ENCODE measurements around the gene MTUS2. TPM values are rescaled to one million over a fixed set of nuclear protein-coding genes. Genes with fewer than 3 reads are reported as not detected.

The MTUS2 gene
- total and polyA plus RNA-seq, 2 experiments from 2014 or later = 0.27 to 0.38 TPM

- TF ChIP-seq ZNF462 (CRISPR knock-in tag; IDR thresholded peaks at IDR 0.05) = no peak
Measured at GRCh38 chr13:29024783-29025182, 204.6 kb downstream of the MTUS2 start (continued).

GRCh38 chr13:29028868-29029267, 208.7 kb downstream of the MTUS2 start:
- Histone ChIP-seq H4K20me1 (replicated peaks; ENCODE audit: insufficient read depth) (no peaks in the 10 kb centered on the region), H3K36me3 (ENCODE audit: insufficient read depth) (no peaks in the 10 kb centered on the region), H3K27ac (ENCODE audit: low read depth) (no peak overlapping the region), H3K4me3 (no peak overlapping the region), H2AFZ (no peak overlapping the region), H3F3A (replicated peaks; ENCODE audit: low read depth) (no peaks in the 10 kb centered on the region), H3K79me2 (replicated peaks; ENCODE audit: insufficient read depth) (no peaks in the 10 kb centered on the region), H3K4me2 (no peak overlapping the region), H3K9me2 (ENCODE audit: insufficient read depth) (no peaks in the 10 kb centered on the region), H3K4me1 (ENCODE audit: insufficient read depth) (no peaks in the 10 kb centered on the region; the same call in 1 of the 2 replicates), H3K27me3 (ENCODE audit: insufficient read depth) (no peaks in the 10 kb centered on the region)
- H3K27ac Mint-ChIP-seq = no peak overlapping the region
- H3K4me3 Mint-ChIP-seq = no peak overlapping the region
- peaks cover 2% of the 10 kb centered on the region; the same call in 1 of the 3 replicates for H3K36me3 Mint-ChIP-seq (ENCODE audit: low read depth)
- H3K9me3 Mint-ChIP-seq = peaks cover 4% of the 10 kb centered on the region; the same call in 1 of the 3 replicates
- H3K27me3 Mint-ChIP-seq (ENCODE audit: insufficient read depth, low read depth, poor library complexity) = peaks cover 11% of the 10 kb centered on the region
- DNase-seq (ENCODE audit: low spot score) (no peak), ATAC-seq (no peak)
- no peaks in the 10 kb centered on the region for H3K4me1 Mint-ChIP-seq
- TF ChIP-seq CTCF (conservative IDR thresholded peaks at IDR 0.05; ENCODE audit: low read depth in 2 of 2) (no peak), STAT1 (IDR thresholded peaks at IDR 0.05; ENCODE audit: unreplicated experiment) (no peak), NANOG (IDR thresholded peaks at IDR 0.05; ENCODE audit: borderline replicate concordance) (no peak), ZNF462 (CRISPR knock-in tag; IDR thresholded peaks at IDR 0.05) (no peak), EZH2phosphoT487 (IDR thresholded peaks at IDR 0.05; ENCODE audit: unreplicated experiment) (no peak), ZNF331 (CRISPR knock-in tag; IDR thresholded peaks at IDR 0.05; ENCODE audit: low read depth) (no peak), EZH2 (IDR thresholded peaks at IDR 0.05; ENCODE audit: low read depth, unreplicated experiment) (no peak), JUNB (IDR thresholded peaks at IDR 0.05; ENCODE audit: unreplicated experiment) (no peak)
